CD14-positive monocyte (primary cell): ENCODE results near the gene TTC14. TPM values are rescaled to one million over a fixed set of nuclear protein-coding genes. Genes with fewer than 3 reads are reported as not detected.

Experiments
- DNase-seq, 3 donors: peaks; one replicate each; pipeline ENCODE4 v3.0.0-alpha.2; 2011 to 2022
- H2AFZ ChIP-seq: 2 replicates; pipeline ENCODE4 v1.6.0; 2012; ENCODE audit warnings: mild to moderate bottlenecking, low read depth, low read length, inconsistent platforms; ENCODE audit not compliant: insufficient read depth, poor library complexity, severe bottlenecking
- H3K27ac ChIP-seq, 2 donors: 1 replicate in 1 of 2; 2 replicates in 1 of 2; pipeline ENCODE4 v1.5.1; 2012 to 2013; ENCODE audit warnings: low read length in 2 of 2, control low read depth in 1 of 2, inconsistent platforms in 1 of 2, low read depth in 1 of 2, mild to moderate bottlenecking in 1 of 2
- H3K27me3 ChIP-seq, 2 donors: one replicate each; pipeline versions ENCODE4 v1.6.0 to v1.6.1; 2011 to 2013; ENCODE audit warnings: low read length in 2 of 2; ENCODE audit not compliant: control insufficient read depth in 2 of 2, insufficient read depth in 2 of 2
- H3K36me3 ChIP-seq, 2 donors: replicated peaks in 1 of 2; 1 replicate in 1 of 2; 2 replicates in 1 of 2; pipeline versions ENCODE4 v1.5.1 to v1.6.1; 2012 to 2013; ENCODE audit warnings: low read length in 2 of 2, control low read depth in 1 of 2, inconsistent platforms in 1 of 2, mild to moderate bottlenecking in 1 of 2; ENCODE audit not compliant: insufficient read depth in 2 of 2, control insufficient read depth in 1 of 2
- H3K4me1 ChIP-seq, 2 donors: 1 replicate in 1 of 2; 2 replicates in 1 of 2; pipeline versions ENCODE4 v1.5.1 to v1.6.1; 2012 to 2013; ENCODE audit warnings: low read length in 2 of 2, control low read depth in 1 of 2, inconsistent platforms in 1 of 2, mild to moderate bottlenecking in 1 of 2, moderate library complexity in 1 of 2; ENCODE audit not compliant: insufficient read depth in 2 of 2, control insufficient read depth in 1 of 2
- H3K4me2 ChIP-seq: replicated peaks from 2 replicates; pipeline ENCODE3; 2012; ENCODE audit warnings: low read length, moderate library complexity, mild to moderate bottlenecking; ENCODE audit not compliant: poor library complexity, severe bottlenecking; ENCODE audit errors: extremely low read depth
- H3K4me3 ChIP-seq, 3 experiments: fragments of 200-600 bp in 1 of 3; sonication (generic) in 1 of 3; replicated peaks in 1 of 3; 1 replicate in 2 of 3; 2 replicates in 1 of 3; pipeline ENCODE4 v1.5.1; 2011 to 2013; ENCODE audit warnings: low read length in 3 of 3, mild to moderate bottlenecking in 3 of 3, control low read depth in 2 of 3, low read depth in 2 of 3, inconsistent platforms in 1 of 3, moderate library complexity in 1 of 3
- H3K79me2 ChIP-seq: 2 replicates; pipeline ENCODE4 v1.6.0; 2012; ENCODE audit warnings: mild to moderate bottlenecking, control low read depth, inconsistent platforms, low read length, moderate library complexity; ENCODE audit not compliant: insufficient read depth
- H3K9ac ChIP-seq: 2 replicates; pipeline ENCODE4 v1.6.0; 2017; ENCODE audit warnings: low read length, mild to moderate bottlenecking; ENCODE audit not compliant: insufficient read depth, poor library complexity, severe bottlenecking
- H3K9me3 ChIP-seq, 2 donors: replicated peaks in 1 of 2; 1 replicate in 1 of 2; 2 replicates in 1 of 2; pipeline versions ENCODE4 v1.5.1 to v1.6.1; 2012 to 2013; ENCODE audit warnings: low read length in 2 of 2, control low read depth in 1 of 2; ENCODE audit not compliant: control insufficient read depth in 1 of 2, insufficient read depth in 1 of 2
- H4K20me1 ChIP-seq: 2 replicates; pipeline ENCODE4 v1.6.0; 2012; ENCODE audit warnings: mild to moderate bottlenecking, low read length, control low read depth, moderate library complexity; ENCODE audit not compliant: insufficient read depth
- H3K27ac Mint-ChIP-seq, 7 donors: one replicate each; pipeline ENCODE4 v1.8.0; 2020; ENCODE audit warnings: mild to moderate bottlenecking in 7 of 7, mixed read lengths in 7 of 7, moderate library complexity in 6 of 7, inconsistent platforms in 2 of 7
- H3K27me3 Mint-ChIP-seq, 3 donors: one replicate each; pipeline ENCODE4 v1.8.0; 2021 to 2022; ENCODE audit warnings: low read depth in 3 of 3, mild to moderate bottlenecking in 3 of 3, mixed read lengths in 3 of 3, moderate library complexity in 3 of 3, inconsistent platforms in 1 of 3
- H3K36me3 Mint-ChIP-seq, 2 donors: one replicate each; pipeline ENCODE4 v1.8.0; 2020; ENCODE audit warnings: mixed read lengths in 2 of 2, inconsistent platforms in 1 of 2, mild to moderate bottlenecking in 1 of 2
- H3K4me1 Mint-ChIP-seq: one replicate; pipeline ENCODE4 v1.8.0; 2020; ENCODE audit warnings: mild to moderate bottlenecking, mixed read lengths
- H3K4me3 Mint-ChIP-seq, 2 donors: one replicate each; pipeline ENCODE4 v1.8.0; 2020; ENCODE audit warnings: mild to moderate bottlenecking in 2 of 2, mixed read lengths in 2 of 2, moderate library complexity in 1 of 2
- H3K9me3 Mint-ChIP-seq, 7 donors: one replicate each; pipeline ENCODE4 v1.8.0; 2020 to 2022; ENCODE audit warnings: mixed read lengths in 7 of 7, mild to moderate bottlenecking in 6 of 7, moderate library complexity in 6 of 7, inconsistent platforms in 2 of 7
- WGBS: methylation state at CpG from one replicate; pipeline ENCODE4 v1.1.5; 2013; ENCODE audit warnings: missing lambda C conversion rate; ENCODE audit not compliant: insufficient coverage; 5-methylcytosine and 5-hydroxymethylcytosine counted together
- intact Hi-C, 2 donors: fragments of 100-400 bp; cut with micrococcal nuclease; formaldehyde crosslinking; loops; one replicate each; pipeline versions ENCODE4 v1.15.0 to v1.15.1; 2023
- polyA plus RNA-seq, 3 donors: library from polyadenylated mRNA; depleted of rRNA in 1 of 3; unstranded in 2 of 3; stranded (reverse) in 1 of 3; fragments of 300-500 nt in 2 of 3; fragments of >200 nt in 1 of 3; fragmentation: Illumina TruSeq in 2 of 3; gene quantifications; 1 replicate in 2 of 3; 2 replicates in 1 of 3; pipeline ENCODE4 v1.2.3, GENCODE V29; 2012 to 2021
- TF ChIP-seq, protein P1 (sequence below): fragments of 200-600 bp; IDR thresholded peaks from one replicate; pipeline ENCODE4 v1.8.0; 2022; ENCODE audit warnings: antibody characterized with exemption, mild to moderate bottlenecking

The TTC14 gene
- polyA plus RNA-seq, 3 donors, result 18.3 to 40.6 (median 18.9) TPM

DNA sequence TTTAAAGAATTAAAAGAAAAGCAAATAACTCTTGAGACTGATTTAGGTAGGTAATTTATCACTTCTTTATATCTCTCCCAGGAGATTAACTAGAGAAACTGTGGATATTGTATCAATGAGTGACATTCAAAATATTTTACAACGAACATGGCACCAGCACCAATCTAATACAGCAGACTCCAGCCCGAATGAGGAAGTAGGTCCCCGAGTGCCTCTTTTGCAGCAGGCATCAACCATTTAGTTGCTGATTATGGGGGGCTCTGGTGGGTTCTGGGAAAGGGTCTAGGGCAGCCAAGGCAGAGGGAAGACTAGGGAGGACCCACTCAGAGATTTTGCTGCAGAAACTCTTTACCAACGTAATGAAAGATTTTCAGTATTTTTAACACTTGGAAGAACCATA is 31.7 kb upstream of the TTC14 start:
- TF ChIP-seq, protein P1, sequence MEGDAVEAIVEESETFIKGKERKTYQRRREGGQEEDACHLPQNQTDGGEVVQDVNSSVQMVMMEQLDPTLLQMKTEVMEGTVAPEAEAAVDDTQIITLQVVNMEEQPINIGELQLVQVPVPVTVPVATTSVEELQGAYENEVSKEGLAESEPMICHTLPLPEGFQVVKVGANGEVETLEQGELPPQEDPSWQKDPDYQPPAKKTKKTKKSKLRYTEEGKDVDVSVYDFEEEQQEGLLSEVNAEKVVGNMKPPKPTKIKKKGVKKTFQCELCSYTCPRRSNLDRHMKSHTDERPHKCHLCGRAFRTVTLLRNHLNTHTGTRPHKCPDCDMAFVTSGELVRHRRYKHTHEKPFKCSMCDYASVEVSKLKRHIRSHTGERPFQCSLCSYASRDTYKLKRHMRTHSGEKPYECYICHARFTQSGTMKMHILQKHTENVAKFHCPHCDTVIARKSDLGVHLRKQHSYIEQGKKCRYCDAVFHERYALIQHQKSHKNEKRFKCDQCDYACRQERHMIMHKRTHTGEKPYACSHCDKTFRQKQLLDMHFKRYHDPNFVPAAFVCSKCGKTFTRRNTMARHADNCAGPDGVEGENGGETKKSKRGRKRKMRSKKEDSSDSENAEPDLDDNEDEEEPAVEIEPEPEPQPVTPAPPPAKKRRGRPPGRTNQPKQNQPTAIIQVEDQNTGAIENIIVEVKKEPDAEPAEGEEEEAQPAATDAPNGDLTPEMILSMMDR, result no peak
- Histone ChIP-seq H4K20me1 (no peaks in the 10 kb centered on the region), H3K36me3 (no peaks in the 10 kb centered on the region), H3K4me1 (no peaks in the 10 kb centered on the region), H3K27ac (no peak overlapping the region), H3K9me3 (no peaks in the 10 kb centered on the region), H3K9ac (no peak overlapping the region), H2AFZ (no peak overlapping the region), H3K79me2 (no peaks in the 10 kb centered on the region), H3K4me2 (no peak overlapping the region), H3K4me3 (no peak overlapping the region), H3K27me3 (no peaks in the 10 kb centered on the region)
- Mint-ChIP-seq H3K9me3 (peaks cover 0 to 3% (median 0%) of the 10 kb centered on the region in 7 donors), H3K4me1 (no peaks in the 10 kb centered on the region), H3K27me3 (no peaks in the 10 kb centered on the region), H3K4me3 (no peak overlapping the region), H3K27ac (no peak overlapping the region), H3K36me3 (no peaks in the 10 kb centered on the region)
- DNase-seq, result no peak
- intact Hi-C loops, result no loop called here
- no CpG with 5 or more reads among the region's 4 CpGs for WGBS

DNA sequence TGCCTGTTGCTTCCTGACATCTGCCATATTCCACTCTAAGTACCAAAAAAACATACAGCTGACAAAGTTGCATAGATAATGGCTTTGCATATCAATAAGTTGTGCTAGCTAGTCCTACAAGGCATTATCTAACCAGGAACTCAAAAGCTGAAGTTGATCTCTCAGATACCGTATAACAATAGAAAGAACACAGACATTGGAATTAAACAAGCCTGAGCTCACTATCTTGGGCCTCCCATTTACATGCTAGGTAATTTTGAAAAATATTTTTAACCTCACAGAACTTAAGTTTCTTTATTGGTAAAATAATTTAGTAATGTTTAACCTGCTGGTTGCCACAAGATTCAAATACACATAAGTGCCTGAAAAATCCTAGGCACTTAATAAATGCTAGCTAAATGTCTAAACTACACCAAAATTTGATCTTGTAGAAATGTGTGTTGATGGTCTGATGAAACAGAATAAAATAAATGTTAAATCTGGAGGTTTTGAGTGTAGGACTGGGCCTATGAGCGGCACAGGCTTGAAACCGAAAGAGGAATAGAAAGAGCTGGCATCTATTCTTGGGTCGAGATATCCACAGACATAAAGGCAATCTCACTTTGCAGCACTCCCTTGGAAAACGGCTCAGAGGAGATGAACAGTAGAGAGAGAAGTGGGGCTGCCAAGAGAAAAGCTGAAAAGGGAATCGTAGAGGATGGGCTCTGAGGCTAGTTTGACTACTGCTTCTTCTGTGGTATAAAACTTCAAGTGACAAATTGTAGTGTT is 29.9 kb upstream of the TTC14 start:
- intact Hi-C loops, result no loop called here
- H3K4me3 Mint-ChIP-seq, result no peak overlapping the region
- no peaks in the 10 kb centered on the region for H3K4me1 Mint-ChIP-seq
- Histone ChIP-seq H3K4me1 (no peaks in the 10 kb centered on the region), H2AFZ (no peak overlapping the region), H3K9ac (no peak overlapping the region), H3K4me3 (no peak overlapping the region), H3K27me3 (no peaks in the 10 kb centered on the region), H4K20me1 (no peaks in the 10 kb centered on the region), H3K79me2 (no peaks in the 10 kb centered on the region), H3K27ac (no peak overlapping the region), H3K36me3 (no peaks in the 10 kb centered on the region), H3K4me2 (no peak overlapping the region), H3K9me3 (no peaks in the 10 kb centered on the region)
- no peaks in the 10 kb centered on the region for H3K36me3 Mint-ChIP-seq
- DNase-seq, result no peak
- H3K9me3 Mint-ChIP-seq, result peaks cover 0 to 5% (median 0%) of the 10 kb centered on the region in 7 donors
- TF ChIP-seq, protein P1, result no peak
- H3K27me3 Mint-ChIP-seq, result peaks cover 0 to 3% (median 2%) of the 10 kb centered on the region in 3 donors
- WGBS, result 77% methylated on average over 3 of the region's 6 CpGs
- no peak overlapping the region for H3K27ac Mint-ChIP-seq
